CD4-positive, alpha-beta T cell (primary cell): ENCODE data around the gene RRM2. TPM values are rescaled to one million over a fixed set of nuclear protein-coding genes. Genes with fewer than 3 reads are reported as not detected.

Experiments
- ATAC-seq: fragments of 200-7000 bp; cut with Tn5 transposase; one replicate; pipeline ENCODE4 v1.10.0; 2022; ENCODE audit warnings: mild to moderate bottlenecking; ENCODE audit not compliant: poor library complexity
- CTCF ChIA-PET: fragments of 350-600 bp; sonication (Branson Sonifier 250); formaldehyde crosslinking; loops from one replicate; lab custom pipeline; 2021; ENCODE audit warnings: antibody characterized with exemption, inconsistent platforms; lab: Charles Lee
- POLR2A ChIA-PET: fragments of 350-600 bp; sonication (Branson Sonifier 250); formaldehyde crosslinking; loops from one replicate; lab custom pipeline; 2021; ENCODE audit warnings: antibody characterized with exemption, inconsistent platforms; lab: Charles Lee
- DNase-seq, 14 experiments: peaks; one replicate each; pipeline ENCODE4 v3.0.0-alpha.2; 2013 to 2020; ENCODE audit warnings: mixed read lengths in 2 of 14
- H3K27ac ChIP-seq, 2 donors: one replicate each; pipeline versions ENCODE4 v1.5.1 to v1.7.0; 2013; ENCODE audit warnings: low read length in 2 of 2, low read depth in 1 of 2, mild to moderate bottlenecking in 1 of 2
- H3K27me3 ChIP-seq, 2 experiments: 1 replicate in 1 of 2; 2 replicates in 1 of 2; pipeline versions ENCODE4 v1.6.1 to v1.7.0; 2013; ENCODE audit warnings: low read length in 2 of 2, control low read depth in 1 of 2, mild to moderate bottlenecking in 1 of 2, moderate library complexity in 1 of 2; ENCODE audit not compliant: insufficient read depth in 2 of 2, control insufficient read depth in 1 of 2
- H3K36me3 ChIP-seq: one replicate; pipeline ENCODE4 v1.6.1; 2013; ENCODE audit warnings: low read length, control low read depth; ENCODE audit not compliant: insufficient read depth
- H3K4me1 ChIP-seq: one replicate; pipeline ENCODE4 v1.6.1; 2013; ENCODE audit warnings: low read length, control low read depth; ENCODE audit not compliant: insufficient read depth
- H3K4me3 ChIP-seq: one replicate; pipeline ENCODE4 v1.5.1; 2013; ENCODE audit warnings: mild to moderate bottlenecking, low read length, moderate library complexity
- H3K9me3 ChIP-seq, 2 experiments: 1 replicate in 1 of 2; 2 replicates in 1 of 2; pipeline versions ENCODE4 v1.6.1 to v1.7.0; 2013; ENCODE audit warnings: low read length in 2 of 2, mild to moderate bottlenecking in 2 of 2, control low read depth in 1 of 2, moderate library complexity in 1 of 2; ENCODE audit not compliant: control insufficient read depth in 1 of 2, insufficient read depth in 1 of 2
- H3K27ac Mint-ChIP-seq: one replicate; pipeline ENCODE4 v1.8.0; 2020; ENCODE audit warnings: mixed read lengths
- H3K27me3 Mint-ChIP-seq: one replicate; pipeline ENCODE4 v1.8.0; 2021; ENCODE audit warnings: mixed read lengths
- H3K36me3 Mint-ChIP-seq: one replicate; pipeline ENCODE4 v1.8.0; 2021; ENCODE audit warnings: low read depth, mixed read lengths
- H3K4me1 Mint-ChIP-seq: one replicate; pipeline ENCODE4 v1.8.0; 2021; ENCODE audit warnings: low read depth, mixed read lengths
- H3K4me3 Mint-ChIP-seq: one replicate; pipeline ENCODE4 v1.8.0; 2020; ENCODE audit warnings: mild to moderate bottlenecking, mixed read lengths
- H3K9me3 Mint-ChIP-seq: one replicate; pipeline ENCODE4 v1.8.0; 2020; ENCODE audit warnings: mixed read lengths
- CTCF ChIP-seq: fragments of 200-600 bp; IDR thresholded peaks from one replicate; pipeline ENCODE4 v1.8.0; 2022; ENCODE audit warnings: antibody characterized with exemption, mild to moderate bottlenecking
- intact Hi-C, 2 experiments: fragments of 100-400 bp; cut with DNase I in 1 of 2; cut with micrococcal nuclease in 1 of 2; formaldehyde crosslinking; loops; one replicate each; pipeline versions ENCODE4 v1.15.1 to v1.9.0; 2023 to 2025; cut with DNase I, micrococcal nuclease
- total RNA-seq, 174 experiments: library from RNA in 2 of 174; stranded (reverse) in 2 of 174; gene quantifications; one replicate each; pipeline ENCODE4 v1.2.3 and lab custom pipeline; 2021 to 2026

Gene RRM2
- total RNA-seq, 2 experiments from 2014 or later = 1.4 to 1.6 TPM

DNA sequence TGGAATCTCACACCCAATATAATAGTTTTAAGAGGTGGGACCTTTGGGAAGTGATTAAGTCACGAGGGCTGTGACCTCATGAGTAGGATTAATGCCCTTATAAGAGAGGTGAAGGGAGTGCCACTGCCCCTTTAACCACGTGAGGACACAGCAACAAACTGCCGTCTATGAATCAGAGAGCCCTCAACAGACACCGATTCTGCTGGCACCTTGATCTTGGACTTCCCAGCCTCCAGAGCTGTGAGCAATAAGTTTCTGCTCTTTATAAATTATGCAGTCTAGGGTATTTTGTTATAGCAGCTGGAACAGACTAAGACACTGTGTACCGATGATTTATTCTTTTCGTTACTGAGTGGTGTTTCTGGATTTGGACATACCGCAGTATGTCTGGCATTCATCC is 56.2 kb downstream of the RRM2 start:
- Mint-ChIP-seq H3K27ac (no peak overlapping the region), H3K4me1 (no peaks in the 10 kb centered on the region), H3K36me3 (no peaks in the 10 kb centered on the region), H3K27me3 (no peaks in the 10 kb centered on the region), H3K9me3 (peaks cover 2% of the 10 kb centered on the region), H3K4me3 (no peak overlapping the region)
- Histone ChIP-seq H3K36me3 (no peaks in the 10 kb centered on the region), H3K27ac (no peak overlapping the region), H3K4me1 (no peaks in the 10 kb centered on the region), H3K9me3 (peaks cover 0 to 5% of the 10 kb centered on the region in 2 experiments), H3K4me3 (no peak overlapping the region), H3K27me3 (no peaks in the 10 kb centered on the region)
- no peak for DNase-seq
- ChIA-PET CTCF (no interaction called here), POLR2A (no interaction called here)
- TF ChIP-seq CTCF = no peak
- ATAC-seq = no peak
- intact Hi-C loops = no loop called here

GRCh38 chr2:10179422-10179821 is 56.9 kb downstream of the RRM2 start:
- Mint-ChIP-seq H3K4me3 (no peak overlapping the region), H3K27ac (no peak overlapping the region), H3K36me3 (no peaks in the 10 kb centered on the region), H3K27me3 (no peaks in the 10 kb centered on the region), H3K4me1 (no peaks in the 10 kb centered on the region), H3K9me3 (peaks cover 2% of the 10 kb centered on the region)
- CTCF ChIA-PET = interaction anchor here (0.6 kb wide), 1 partner anchor 40 kb away, joined by 3 read pairs; no protein-coding TSS in a partner anchor
- no peaks in the 10 kb centered on the region for H3K27me3 ChIP-seq
- intact Hi-C loops = no loop called here
- no peak overlapping the region for H3K4me3 ChIP-seq
- no peak for TF ChIP-seq CTCF
- ATAC-seq = no peak
- no peak overlapping the region for H3K27ac ChIP-seq
- POLR2A ChIA-PET = no interaction called here
- H3K4me1 ChIP-seq = no peaks in the 10 kb centered on the region
- DNase-seq = no peak
- no peaks in the 10 kb centered on the region for H3K36me3 ChIP-seq
- peaks cover 0 to 5% of the 10 kb centered on the region in 2 experiments for H3K9me3 ChIP-seq

- no peak for ATAC-seq
These were observed 57.7 kb downstream of the RRM2 start for GRCh38 chr2:10180229-10180628.

More at GRCh38 chr2:10180229-10180628, 57.7 kb downstream of the RRM2 start:
- no peak for TF ChIP-seq CTCF
- H3K4me1 Mint-ChIP-seq = no peaks in the 10 kb centered on the region
- H3K27ac Mint-ChIP-seq = no peak overlapping the region
- H3K27me3 ChIP-seq = no peaks in the 10 kb centered on the region
- no peaks in the 10 kb centered on the region for H3K27me3 Mint-ChIP-seq
- no peaks in the 10 kb centered on the region for H3K36me3 Mint-ChIP-seq
- DNase-seq = no peak
- H3K4me3 Mint-ChIP-seq = no peak overlapping the region
- H3K9me3 Mint-ChIP-seq = peaks cover 2% of the 10 kb centered on the region
- peaks cover 0 to 5% of the 10 kb centered on the region in 2 experiments for H3K9me3 ChIP-seq
- intact Hi-C loops = no loop called here
- no peaks in the 10 kb centered on the region for H3K4me1 ChIP-seq
- ChIA-PET POLR2A (no interaction called here), CTCF (interaction anchor here (0.6 kb wide), 1 partner anchor 39 kb away, joined by 3 read pairs; no protein-coding TSS in a partner anchor)
- no peaks in the 10 kb centered on the region for H3K36me3 ChIP-seq
- H3K4me3 ChIP-seq = no peak overlapping the region
- H3K27ac ChIP-seq = no peak overlapping the region

Other genes starting within 250 kb of the RRM2 start
- under 1 TPM; 0.28 to 0.38 TPM for gene GRHL1, start 171.0 kb upstream of the RRM2 start, total RNA-seq
- gene KLF11, start 79.2 kb upstream of the RRM2 start, total RNA-seq = 10 to 100 TPM; 26.7 to 29.6 TPM
- gene CYS1, start 42.3 kb upstream of the RRM2 start, total RNA-seq = not detected
- gene HPCAL1, start 180.2 kb downstream of the RRM2 start, total RNA-seq = 10 to 100 TPM; 24.9 to 27.9 TPM